Heart left ventricle (tissue), 13 donors: ENCODE results near the gene ARL15.

ENCODE experiments used
- POLR2A ChIP-seq, 2 donors: fragments of 450-650 bp; IDR thresholded peaks; one replicate each; pipeline ENCODE4 v1.6.1; 2017; ENCODE audit warnings: antibody characterized with exemption in 2 of 2, mild to moderate bottlenecking in 2 of 2, moderate library complexity in 2 of 2
- TF ChIP-seq, protein P1 (sequence below), 12 donors: fragments of 200-600 bp; sonication (generic) in 4 of 12; IDR thresholded peaks; one replicate each; pipeline versions ENCODE4 v1.5.0 to v1.8.0; 2018 to 2022; ENCODE audit warnings: antibody characterized with exemption in 12 of 12, mild to moderate bottlenecking in 5 of 12
- donor health status: ischemic (EF 13 %, LVEDD 7.1; RV severe dilation, severe dysfunction).
- donor health status: DM: no; HTN: yes; CAD: no.
- donor health status: DM: no; HTN: no; CAD: no.
- donor health status: ischemic (EF 25% LVEDD 6.9; RV normal size, moderate dysfunction).
- donor health status: ischemic (EF 25% LVEDD 5.7; RV mildly dilated, moderate dysfunction).
- donor health status: ischemic (EF 35%, LVEDD 5.7; RV mildly dilated, moderate dysfunction).
- donor health status: nonischemic (EF 11% LVEDD 7.7; RV severe dilation, severe dysfunction).
- donor health status: DM: yes; HTN: yes; CAD: no.
- donor health status: PGD.
- donor health status: ischemic (EF 29% LVEDD 5.4; RV normal size, mild dysfunction).
- donor health status: nonischemic (EF 23%, LVEDD 6.1; RV moderate dilation, normal function).

DNA sequence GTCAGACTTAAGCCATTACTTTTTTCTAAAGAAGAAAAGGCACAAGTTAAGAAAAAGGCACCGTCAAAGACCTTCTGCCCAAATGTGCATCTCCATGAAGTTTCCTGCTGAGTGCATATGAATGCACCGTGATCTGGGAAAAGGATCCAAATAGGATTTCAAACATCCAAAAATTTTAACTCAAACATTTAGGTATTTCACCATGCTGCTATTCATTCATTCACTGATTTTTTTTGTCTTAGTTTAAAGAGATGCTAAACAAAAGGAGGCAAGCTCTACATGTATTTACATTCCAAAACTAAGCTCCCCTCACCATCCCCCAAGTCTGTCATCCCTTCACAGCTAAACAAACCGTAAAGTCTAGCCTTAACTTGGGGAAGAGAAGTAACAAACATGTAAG, 291.9 kb downstream of the ARL15 start:
- TF ChIP-seq, protein P1, sequence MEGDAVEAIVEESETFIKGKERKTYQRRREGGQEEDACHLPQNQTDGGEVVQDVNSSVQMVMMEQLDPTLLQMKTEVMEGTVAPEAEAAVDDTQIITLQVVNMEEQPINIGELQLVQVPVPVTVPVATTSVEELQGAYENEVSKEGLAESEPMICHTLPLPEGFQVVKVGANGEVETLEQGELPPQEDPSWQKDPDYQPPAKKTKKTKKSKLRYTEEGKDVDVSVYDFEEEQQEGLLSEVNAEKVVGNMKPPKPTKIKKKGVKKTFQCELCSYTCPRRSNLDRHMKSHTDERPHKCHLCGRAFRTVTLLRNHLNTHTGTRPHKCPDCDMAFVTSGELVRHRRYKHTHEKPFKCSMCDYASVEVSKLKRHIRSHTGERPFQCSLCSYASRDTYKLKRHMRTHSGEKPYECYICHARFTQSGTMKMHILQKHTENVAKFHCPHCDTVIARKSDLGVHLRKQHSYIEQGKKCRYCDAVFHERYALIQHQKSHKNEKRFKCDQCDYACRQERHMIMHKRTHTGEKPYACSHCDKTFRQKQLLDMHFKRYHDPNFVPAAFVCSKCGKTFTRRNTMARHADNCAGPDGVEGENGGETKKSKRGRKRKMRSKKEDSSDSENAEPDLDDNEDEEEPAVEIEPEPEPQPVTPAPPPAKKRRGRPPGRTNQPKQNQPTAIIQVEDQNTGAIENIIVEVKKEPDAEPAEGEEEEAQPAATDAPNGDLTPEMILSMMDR (IDR thresholded peaks at IDR 0.05), result no peak
- no peak for TF ChIP-seq POLR2A (IDR thresholded peaks at IDR 0.05)
